NB4 (cell line): ENCODE results near the gene ARHGEF4.

Source experiments
- DNase-seq: peaks from one replicate; pipeline ENCODE4 v3.0.0; 2010; ENCODE audit warnings: low read depth
- H3K4me3 ChIP-seq: one replicate; pipeline ENCODE4 v1.5.1; 2011; ENCODE audit warnings: mild to moderate bottlenecking, low read depth, low read length, moderate library complexity
- CTCF ChIP-seq: IDR thresholded peaks from one replicate; pipeline ENCODE4 v1.5.1; 2012; ENCODE audit warnings: low read depth, low read length
- MAX ChIP-seq: IDR thresholded peaks from 2 replicates; pipeline ENCODE4 v1.6.1; 2011; ENCODE audit warnings: low read depth, low read length
- MYC ChIP-seq: IDR thresholded peaks from 2 replicates; pipeline ENCODE4 v1.6.1; 2011; ENCODE audit warnings: low read depth, low read length
- POLR2A ChIP-seq: IDR thresholded peaks from 2 replicates; pipeline ENCODE4 v1.6.1; 2011; ENCODE audit warnings: mild to moderate bottlenecking; ENCODE audit not compliant: insufficient read length; ENCODE audit errors: extremely low read depth

Gene ARHGEF4

GRCh38 chr2:130911482-130911881 lies 74.8 kb downstream of the ARHGEF4 start:
- no peak for DNase-seq
- TF ChIP-seq CTCF = no peak
- TF ChIP-seq POLR2A = no peak
- TF ChIP-seq MAX = no peak
- TF ChIP-seq MYC = no peak
- no peak overlapping the region for H3K4me3 ChIP-seq

GRCh38 chr2:130911996-130912395 lies 75.3 kb downstream of the ARHGEF4 start:
- DNase-seq = no peak
- H3K4me3 ChIP-seq = no peak overlapping the region
- no peak for TF ChIP-seq MAX
- no peak for TF ChIP-seq POLR2A
- no peak for TF ChIP-seq MYC
- TF ChIP-seq CTCF = no peak

GRCh38 chr2:130912471-130912870 lies 75.8 kb downstream of the ARHGEF4 start:
- H3K4me3 ChIP-seq = no peak overlapping the region
- no peak for TF ChIP-seq POLR2A
- no peak for TF ChIP-seq MAX
- no peak for TF ChIP-seq MYC
- no peak for DNase-seq

GRCh38 chr2:130913891-130914290 lies 77.2 kb downstream of the ARHGEF4 start:
- DNase-seq = no peak
- H3K4me3 ChIP-seq = no peak overlapping the region
- TF ChIP-seq CTCF = no peak
- no peak for TF ChIP-seq MYC
- TF ChIP-seq MAX = no peak
- TF ChIP-seq POLR2A = no peak

GRCh38 chr2:130915149-130915548 lies 78.4 kb downstream of the ARHGEF4 start:
- no peak for TF ChIP-seq POLR2A
- TF ChIP-seq CTCF = no peak
- no peak for TF ChIP-seq MYC
- no peak for TF ChIP-seq MAX
- no peak for DNase-seq
- H3K4me3 ChIP-seq = no peak overlapping the region

- H3K4me3 ChIP-seq = no peak overlapping the region
- no peak for DNase-seq
- no peak for TF ChIP-seq MAX
- no peak for TF ChIP-seq POLR2A
- TF ChIP-seq CTCF = no peak
- TF ChIP-seq MYC = no peak
Measured at GRCh38 chr2:130915595-130916437, 79.1 kb downstream of the ARHGEF4 start.
